HEK293T (cell line): ENCODE measurements around the gene ZPR1.

ENCODE experiments used
- CTCF ChIA-PET: fragments of 350-600 bp; formaldehyde crosslinking; extraction: SDS; loops from one replicate; lab custom pipeline; 2021; ENCODE audit warnings: antibody characterized with exemption, inconsistent platforms; lab: Yijun Ruan, JAX
- POLR2A ChIA-PET: fragments of 350-600 bp; formaldehyde crosslinking; extraction: SDS; loops from one replicate; lab custom pipeline; 2020; ENCODE audit warnings: antibody characterized with exemption, inconsistent platforms; lab: Yijun Ruan, JAX
- DNase-seq: peaks from one replicate; pipeline ENCODE4 v3.0.0; 2012; ENCODE audit warnings: mixed read lengths; ENCODE audit errors: extremely low spot score
- ARNT ChIP-seq: fragments of 450-650 bp; IDR thresholded peaks from 2 replicates; pipeline ENCODE4 v1.6.1; 2017; ENCODE audit warnings: mild to moderate bottlenecking
- BHLHE40 ChIP-seq: fragments of 450-650 bp; IDR thresholded peaks from 2 replicates; pipeline ENCODE4 v1.6.1; 2016; ENCODE audit warnings: mild to moderate bottlenecking, moderate library complexity, borderline replicate concordance
- CTBP1 ChIP-seq: fragments of 450-650 bp; IDR thresholded peaks from 2 replicates; pipeline ENCODE4 v1.6.1; 2016; ENCODE audit warnings: borderline replicate concordance
- ELF4 ChIP-seq: fragments of 450-650 bp; IDR thresholded peaks from 2 replicates; pipeline ENCODE4 v1.6.1; 2017; ENCODE audit warnings: antibody characterized with exemption
- FOXA1 ChIP-seq: fragments of 450-650 bp; IDR thresholded peaks from 2 replicates; pipeline ENCODE4 v1.6.1; 2016; ENCODE audit warnings: mild to moderate bottlenecking
- FOXK2 ChIP-seq: fragments of 450-650 bp; IDR thresholded peaks from 2 replicates; pipeline ENCODE4 v1.6.1; 2016; ENCODE audit warnings: mild to moderate bottlenecking
- FOXM1 ChIP-seq: fragments of 450-650 bp; IDR thresholded peaks from 2 replicates; pipeline ENCODE4 v1.6.1; 2017; ENCODE audit warnings: mild to moderate bottlenecking, borderline replicate concordance
- HDGF ChIP-seq: fragments of 450-650 bp; IDR thresholded peaks from 2 replicates; pipeline ENCODE4 v1.6.1; 2017; ENCODE audit warnings: antibody characterized with exemption, borderline replicate concordance
- L3MBTL2 ChIP-seq: fragments of 450-650 bp; conservative IDR thresholded peaks from 2 replicates; pipeline ENCODE4 v1.6.1; 2016; ENCODE audit warnings: mild to moderate bottlenecking
- LEF1 ChIP-seq: fragments of 450-650 bp; IDR thresholded peaks from 2 replicates; pipeline ENCODE4 v1.6.1; 2017; ENCODE audit warnings: mild to moderate bottlenecking, borderline replicate concordance
- NFRKB ChIP-seq: fragments of 450-650 bp; IDR thresholded peaks from 2 replicates; pipeline ENCODE4 v1.6.1; 2016; ENCODE audit warnings: mild to moderate bottlenecking, moderate library complexity
- PKNOX1 ChIP-seq: fragments of 450-650 bp; IDR thresholded peaks from 2 replicates; pipeline ENCODE4 v1.6.1; 2016
- SP1 ChIP-seq: fragments of 450-650 bp; IDR thresholded peaks from 2 replicates; pipeline ENCODE4 v1.6.1; 2017
- SUZ12 ChIP-seq: fragments of 450-650 bp; IDR thresholded peaks from 2 replicates; pipeline ENCODE4 v1.6.1; 2016; ENCODE audit warnings: mild to moderate bottlenecking
- TARDBP ChIP-seq: fragments of 450-650 bp; IDR thresholded peaks from 2 replicates; pipeline ENCODE4 v1.6.1; 2016
- ZNF384 ChIP-seq: fragments of 450-650 bp; IDR thresholded peaks from 2 replicates; pipeline ENCODE4 v1.6.1; 2016

The ZPR1 gene

GRCh38 chr11:116790167-116791001, 2.6 kb upstream of the ZPR1 start:
- no peak for DNase-seq
- ChIA-PET CTCF (interaction anchor here (0.5 to 3.3 kb wide), 11 partner anchors 10 to 348 kb away, joined by 3 to 56 read pairs (median 3); partner anchors contain the start of genes APOA1 and SIK3), POLR2A (interaction anchor here (1.2 to 2.4 kb wide), 2 partner anchors 43 to 46 kb away, joined by 4 to 28 read pairs; no protein-coding TSS in a partner anchor)
- TF ChIP-seq CTBP1 (no peak), NFRKB (no peak), PKNOX1 (no peak), SP1 (no peak), HDGF (no peak), ARNT (no peak), FOXM1 (no peak), L3MBTL2 (no peak), FOXK2 (no peak), BHLHE40 (no peak), ELF4 (no peak), LEF1 (no peak), SUZ12 (no peak), FOXA1 (no peak), ZNF384 (no peak), TARDBP (no peak)

- POLR2A ChIA-PET, result interaction anchor here (2.8 kb wide), 1 partner anchor 46 kb away, joined by 24 read pairs; no protein-coding TSS in a partner anchor
- CTCF ChIA-PET, result interaction anchor here (3.3 kb wide), 1 partner anchor 47 kb away, joined by 56 read pairs; the partner anchor contains the start of gene APOA1
- no peak for DNase-seq
- TF ChIP-seq PKNOX1 (no peak), ELF4 (no peak), FOXM1 (no peak), SUZ12 (no peak), L3MBTL2 (no peak), ARNT (no peak), FOXA1 (no peak), NFRKB (no peak), LEF1 (no peak), TARDBP (no peak), SP1 (no peak), CTBP1 (no peak), FOXK2 (no peak), HDGF (no peak), BHLHE40 (no peak), ZNF384 (no peak)
These were observed 1.2 kb upstream of the ZPR1 start for GRCh38 chr11:116788975-116789374.

GRCh38 chr11:116788534-116788933, 711 bp upstream of the ZPR1 start:
- DNase-seq, result no peak
- TF ChIP-seq BHLHE40 (no peak), NFRKB (no peak), SP1 (no peak), TARDBP (no peak), PKNOX1 (no peak), FOXK2 (no peak), ZNF384 (no peak), SUZ12 (no peak), FOXA1 (no peak), L3MBTL2 (no peak), FOXM1 (no peak), ELF4 (no peak), CTBP1 (no peak), LEF1 (no peak), ARNT (no peak), HDGF (no peak)
- POLR2A ChIA-PET, result interaction anchor here (0.6 to 3.4 kb wide), 9 partner anchors 10 to 309 kb away, joined by 3 to 24 read pairs (median 6); partner anchors contain the start of genes BUD13 and SIK3
- CTCF ChIA-PET, result interaction anchor here (0.6 kb wide), 1 partner anchor 47 kb away, joined by 3 read pairs; no protein-coding TSS in a partner anchor

- CTCF ChIA-PET, result interaction anchor here (1.3 kb wide), 1 partner anchor 386 kb away, joined by 4 read pairs; no protein-coding TSS in a partner anchor
- no peak for DNase-seq
- POLR2A ChIA-PET, result interaction anchor here (1.0 to 3.4 kb wide), 9 partner anchors 8 to 356 kb away, joined by 3 to 24 read pairs (median 6); partner anchors contain the start of genes BUD13, PAFAH1B2 and SIK3
- TF ChIP-seq SUZ12 (no peak), FOXM1 (no peak), PKNOX1 (no peak), BHLHE40 (no peak), HDGF (no peak), L3MBTL2 (no peak), LEF1 (no peak), FOXK2 (no peak), CTBP1 (no peak), ARNT (no peak), SP1 (no peak)
These were observed 412 bp downstream of the ZPR1 start for GRCh38 chr11:116787436-116787785.
